ENCODE data around the gene IQCF6.
"Not testable (repeated sequence)": the region's sequence is repeated elsewhere in the genome, so short reads cannot be mapped to it uniquely, and the experiment has no call there.

Gene IQCF6

DNA sequence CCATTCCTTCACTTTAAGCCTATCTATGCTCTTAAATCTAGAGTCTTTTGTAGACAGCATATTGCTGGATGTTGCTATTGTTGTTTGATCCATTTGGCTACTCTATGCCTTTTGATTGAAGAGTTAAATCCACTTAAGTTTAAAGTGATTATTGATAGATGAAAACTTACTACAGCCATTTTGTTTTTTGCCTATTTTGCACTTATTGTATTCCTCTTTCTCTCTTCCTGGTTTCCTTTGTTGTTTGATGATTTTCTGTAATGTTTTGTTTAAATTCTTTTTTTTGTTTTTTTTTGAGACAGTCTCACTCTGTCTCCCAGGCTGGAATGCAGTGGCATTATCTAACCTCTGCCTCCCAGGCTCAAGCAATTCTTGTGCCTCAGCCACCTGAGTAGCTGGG is 19.8 kb downstream of the IQCF6 start:
- DNase-seq: no peak

- not testable (repeated sequence) for DNase-seq
Measured at GRCh38 chr3:51753763-51754750, 25.0 kb downstream of the IQCF6 start.

- no peak for DNase-seq
Measured at GRCh38 chr3:51751287-51751686, 27.8 kb downstream of the IQCF6 start.

- no peak for DNase-seq
Measured at GRCh38 chr3:51750878-51751277, 28.2 kb downstream of the IQCF6 start.

DNA sequence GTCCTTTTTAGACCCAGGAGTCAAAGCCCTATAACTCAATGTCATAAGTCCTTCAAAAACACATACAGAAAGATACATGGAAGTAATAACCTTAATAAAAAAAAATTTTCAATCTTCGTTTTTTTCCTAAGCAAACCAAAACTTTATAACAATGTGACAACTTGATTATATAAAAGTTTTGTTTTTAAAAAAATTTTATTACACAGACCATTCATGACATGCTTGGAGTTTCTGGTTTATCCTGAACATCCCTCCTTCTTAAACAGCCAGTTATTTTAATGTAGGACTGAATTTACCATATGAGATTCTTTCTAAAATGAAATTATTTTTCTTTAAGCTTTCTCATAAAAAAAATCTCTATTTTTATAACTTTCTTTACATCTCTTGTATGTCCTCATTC is 30.7 kb downstream of the IQCF6 start:
- DNase-seq: no peak

DNA sequence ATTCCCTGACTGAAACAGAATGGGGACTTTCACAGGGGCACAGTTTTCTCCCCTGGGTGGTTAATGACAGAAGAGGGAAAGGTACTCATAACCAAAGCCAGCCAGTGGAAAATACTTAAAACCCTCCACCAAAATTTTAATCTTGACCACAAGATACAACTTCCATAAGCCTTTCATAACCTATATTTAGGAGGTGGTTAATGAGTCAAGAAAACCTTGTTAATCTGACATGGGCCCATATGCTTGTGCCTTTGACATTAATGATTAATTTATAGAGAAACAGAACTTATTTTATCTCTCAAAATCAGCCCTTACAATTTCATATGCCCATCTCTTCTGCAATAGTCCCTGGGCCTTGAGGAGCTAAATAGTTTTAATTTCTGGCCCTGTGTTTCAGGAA is 31.2 kb downstream of the IQCF6 start:
- DNase-seq: no peak

DNA sequence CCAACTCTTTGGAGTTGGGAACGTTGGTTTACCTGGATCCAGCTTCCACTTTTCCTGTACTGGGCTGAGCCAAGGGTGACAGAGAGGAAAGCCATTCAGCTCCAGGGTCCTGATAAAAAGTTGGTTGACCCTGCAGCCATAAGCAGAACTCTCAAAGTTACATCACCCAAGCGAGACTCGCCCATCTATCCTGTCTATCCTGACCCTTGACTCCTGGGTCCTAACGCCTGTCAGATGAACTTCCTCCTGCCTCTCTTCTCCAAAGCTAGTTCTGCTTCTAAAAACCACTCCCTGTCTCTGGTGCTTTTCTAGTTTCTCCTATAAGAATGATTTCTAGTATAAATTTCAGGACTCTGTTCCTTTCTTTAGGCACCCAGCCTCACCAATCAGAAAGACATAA is 36.1 kb downstream of the IQCF6 start:
- not testable (repeated sequence) for DNase-seq

DNA sequence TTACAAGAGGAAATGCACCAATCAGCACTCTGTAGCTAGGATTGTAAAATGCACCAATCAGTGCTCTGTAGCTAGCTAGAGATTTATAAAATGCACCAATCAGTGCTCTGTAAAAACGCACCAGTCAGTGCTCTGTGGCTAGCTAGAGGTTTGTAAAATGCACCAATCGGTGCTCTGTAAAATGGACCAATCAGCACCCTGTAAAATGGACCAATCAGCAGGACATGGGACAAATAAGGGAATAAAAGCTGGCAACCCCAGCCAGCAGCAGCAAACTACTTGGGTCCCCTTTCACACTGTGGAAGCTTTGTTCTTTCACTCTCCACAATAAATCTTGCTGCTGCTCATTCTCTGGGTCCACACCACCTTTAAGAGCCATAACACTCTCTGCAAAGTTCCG is 36.7 kb downstream of the IQCF6 start:
- DNase-seq: not testable (repeated sequence)

- no peak for DNase-seq
Measured at GRCh38 chr3:51739110-51739509, 39.9 kb downstream of the IQCF6 start.

DNA sequence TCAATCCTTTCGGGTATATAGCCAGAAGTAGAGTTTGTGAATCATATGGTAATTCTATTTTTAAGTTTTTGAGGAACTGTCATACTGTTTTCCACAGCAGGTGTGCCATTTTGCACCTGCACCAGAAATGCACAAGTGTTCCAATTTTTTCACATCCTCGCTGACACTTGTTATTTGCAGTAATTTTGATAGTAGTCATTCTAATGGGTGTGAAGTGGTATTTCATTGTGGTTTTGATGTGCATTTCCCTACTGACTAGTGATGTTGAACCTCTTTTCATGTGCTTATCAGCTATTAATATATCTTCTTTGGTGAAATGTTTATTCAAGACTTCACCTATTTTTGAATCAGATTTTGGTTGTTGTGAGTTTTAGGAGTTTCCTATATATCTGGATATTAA is 43.1 kb downstream of the IQCF6 start:
- DNase-seq: no peak

- DNase-seq: no peak
Measured at GRCh38 chr3:51735039-51735438, 44.0 kb downstream of the IQCF6 start.

GRCh38 chr3:51734572-51734907 is 44.5 kb downstream of the IQCF6 start:
- no peak for DNase-seq

DNA sequence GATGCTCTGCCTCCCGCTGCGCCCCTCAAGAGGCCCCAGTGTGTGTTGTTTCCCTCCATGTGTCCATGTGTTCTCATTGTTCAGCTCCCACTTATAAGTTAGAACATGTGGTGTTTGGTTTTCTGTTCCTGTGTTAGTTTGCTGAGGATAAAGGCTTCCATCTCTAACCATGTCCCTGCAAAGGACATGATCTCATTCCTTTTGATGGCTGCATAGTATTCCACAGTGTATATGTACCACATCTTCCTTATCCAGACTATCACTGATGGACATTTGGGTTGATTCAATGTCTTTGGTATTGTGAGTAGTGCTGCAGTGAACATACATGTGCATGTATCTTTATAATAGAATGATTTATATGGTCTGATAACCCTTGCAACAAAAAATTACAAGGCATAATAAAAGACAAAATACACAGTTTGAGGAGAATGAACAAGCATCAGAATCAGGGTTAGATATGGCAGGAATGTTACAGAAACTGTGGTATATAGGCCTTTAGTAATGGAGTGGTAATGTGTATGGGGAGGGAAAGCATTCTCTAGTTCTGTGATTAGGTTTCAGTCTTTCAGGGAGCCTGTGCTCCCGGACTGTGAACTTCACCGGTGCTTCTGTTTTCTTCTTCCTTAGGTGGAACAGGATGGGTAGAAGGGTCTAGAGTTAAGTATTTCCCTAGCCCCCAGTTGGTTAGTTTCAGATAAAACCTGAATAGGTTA is 45.0 kb downstream of the IQCF6 start:
- DNase-seq: no peak

- no peak for DNase-seq
Measured at GRCh38 chr3:51729042-51729633, 49.9 kb downstream of the IQCF6 start.
